Stimulated activated CD4-positive, alpha-beta T cell treated with anti-CD3 and anti-CD28 coated beads, TNF-alpha, amount 100 ng/mL, for 1 hour (primary cell): ENCODE results near the gene WDR5B.
"Not testable (repeated sequence)": the region's sequence is repeated elsewhere in the genome, so short reads cannot be mapped to it uniquely, and the experiment has no call there.

Source experiments
- DNase-seq, 3 donors: peaks; one replicate each; pipeline ENCODE4 v3.0.0-alpha.2; 2020; ENCODE audit warnings: low read depth in 3 of 3, low spot score in 1 of 3

The WDR5B gene

DNA sequence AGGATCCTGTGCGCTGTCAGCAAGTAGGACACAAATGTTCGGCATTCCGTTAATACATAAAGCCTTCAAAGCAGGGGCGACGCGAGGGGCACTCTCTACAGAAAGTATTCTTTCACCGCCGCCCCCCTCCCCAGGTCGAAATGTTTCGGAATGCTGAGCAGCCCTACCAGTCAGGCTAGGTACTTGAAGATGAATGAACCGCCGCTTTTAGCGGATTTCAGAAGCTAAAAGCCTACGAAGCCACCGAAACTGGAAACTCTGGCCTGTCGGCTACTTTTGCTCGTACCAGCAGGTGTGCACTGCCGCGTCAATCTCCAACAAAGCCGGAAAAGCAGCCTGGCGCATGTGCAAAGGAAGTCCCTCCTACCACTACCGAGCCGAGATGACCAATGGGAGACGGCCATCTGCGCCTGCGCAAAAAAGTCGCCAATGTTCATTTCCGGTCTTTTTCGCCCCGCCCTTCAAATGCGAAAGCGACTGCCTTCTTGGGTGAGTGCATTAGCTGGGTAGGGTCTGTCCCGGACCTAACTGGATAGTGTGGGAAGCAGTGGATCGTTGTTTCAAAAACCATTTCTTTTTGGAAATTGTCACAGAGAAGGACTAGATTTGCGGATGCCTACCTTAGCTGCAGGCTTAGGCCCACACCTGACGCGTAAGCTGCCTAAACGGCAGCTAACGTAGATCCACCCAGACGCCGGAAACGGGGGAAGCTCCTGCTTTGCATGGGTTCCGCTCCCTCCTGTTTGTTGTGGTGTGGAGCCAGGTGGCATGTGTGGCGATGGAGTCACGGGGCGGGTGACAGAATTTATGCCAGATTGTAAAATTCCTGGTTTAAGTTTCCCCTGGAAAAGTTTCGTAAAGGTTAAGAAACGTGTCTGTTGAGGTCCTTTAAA, at the start of gene WDR5B:
WDR5B (minus strand) TSS at position 301 of the 893 bp plus-strand sequence. CDS start 534 bp downstream, outside the sequence.
- DNase-seq = peak; percentile 96 to 98 (median 97)

DNA sequence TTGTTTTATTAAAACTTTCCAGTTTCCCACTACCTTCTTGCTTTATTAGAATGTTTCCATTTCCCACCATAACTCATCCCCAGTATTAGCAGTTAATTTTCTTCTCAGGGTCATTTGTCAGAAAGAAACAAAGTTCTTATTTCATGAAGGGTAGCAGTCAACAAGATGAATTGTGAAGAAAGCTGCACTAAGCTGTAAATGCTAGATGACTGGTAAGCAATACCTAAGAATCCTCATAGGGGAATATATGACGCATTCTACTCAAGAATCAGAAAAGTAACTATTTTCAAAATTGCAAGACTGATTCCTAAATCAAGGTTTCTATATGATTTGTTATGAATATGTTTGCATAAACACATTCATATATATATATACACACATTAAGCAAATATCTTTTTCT, 48.8 kb upstream of the WDR5B start:
- no peak for DNase-seq

- no peak for DNase-seq
Measured at GRCh38 chr3:122462406-122462805, 46.5 kb upstream of the WDR5B start.

- no peak for DNase-seq
Measured at GRCh38 chr3:122461806-122462205, 45.9 kb upstream of the WDR5B start.

- DNase-seq = no peak
Measured at GRCh38 chr3:122458992-122459391, 43.1 kb upstream of the WDR5B start.

DNA sequence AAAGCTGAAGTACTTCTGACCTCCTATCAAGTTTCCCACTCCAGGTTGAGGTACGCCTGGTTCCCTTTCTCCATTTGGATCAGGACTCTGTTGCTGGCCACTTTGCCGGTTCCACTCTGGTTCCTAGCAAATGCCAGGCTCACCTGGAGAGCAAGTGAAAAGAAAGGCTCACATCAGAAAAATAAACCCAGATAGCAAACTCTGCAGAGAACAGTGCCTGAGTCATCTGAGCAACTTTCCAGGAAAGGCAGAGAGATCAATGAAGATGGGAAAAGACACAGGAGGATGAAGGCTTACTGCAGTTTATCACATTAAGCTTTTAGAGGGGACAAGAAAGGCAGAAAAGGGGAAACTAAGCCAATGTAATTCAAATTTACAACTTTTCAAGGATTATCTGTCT, 41.8 kb upstream of the WDR5B start:
- no peak for DNase-seq

- no peak for DNase-seq
Measured at GRCh38 chr3:122456074-122456473, 40.2 kb upstream of the WDR5B start.

- DNase-seq = no peak
Measured at GRCh38 chr3:122451371-122451770, 35.5 kb upstream of the WDR5B start.

DNA sequence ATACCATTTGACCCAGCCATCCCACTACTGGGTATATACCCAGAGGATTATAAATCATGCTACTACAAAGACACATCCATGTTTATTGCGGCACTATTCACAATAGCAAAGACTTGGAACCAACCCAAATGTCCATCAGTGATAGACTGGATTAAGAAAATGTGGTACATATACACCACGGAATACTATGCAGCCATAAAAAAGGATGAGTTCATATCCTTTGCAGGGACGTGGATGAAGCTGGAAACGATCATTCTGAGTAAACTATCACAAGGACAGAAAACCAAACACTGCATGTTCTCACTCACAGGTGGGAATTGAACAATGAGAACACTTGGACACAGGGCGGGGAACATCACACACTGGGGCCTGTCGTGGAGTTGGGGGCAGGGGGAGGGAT, 32.4 kb upstream of the WDR5B start:
- not testable (repeated sequence) for DNase-seq

DNA sequence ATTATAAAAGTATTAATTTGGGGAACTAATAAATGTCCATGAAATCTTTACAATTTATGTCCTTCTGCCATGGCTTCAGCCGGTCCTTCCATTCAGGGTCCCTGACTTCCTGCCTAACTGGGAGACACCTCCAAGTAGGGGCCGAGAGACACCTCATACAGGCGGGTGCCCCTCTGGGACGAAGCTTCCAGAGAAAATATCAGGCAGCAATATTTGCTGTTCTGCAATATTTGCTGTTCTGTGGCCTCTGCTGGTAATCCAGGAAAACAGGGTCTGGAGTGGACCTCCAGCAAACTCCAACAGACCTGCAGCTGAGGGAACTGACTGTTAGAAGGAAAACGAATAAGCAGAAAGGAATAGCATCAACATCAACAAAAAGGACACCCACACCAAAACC, 28.6 kb upstream of the WDR5B start:
- not testable (repeated sequence) for DNase-seq

- DNase-seq = not testable (repeated sequence)
Measured at GRCh38 chr3:122443762-122444490, 28.1 kb upstream of the WDR5B start.

DNA sequence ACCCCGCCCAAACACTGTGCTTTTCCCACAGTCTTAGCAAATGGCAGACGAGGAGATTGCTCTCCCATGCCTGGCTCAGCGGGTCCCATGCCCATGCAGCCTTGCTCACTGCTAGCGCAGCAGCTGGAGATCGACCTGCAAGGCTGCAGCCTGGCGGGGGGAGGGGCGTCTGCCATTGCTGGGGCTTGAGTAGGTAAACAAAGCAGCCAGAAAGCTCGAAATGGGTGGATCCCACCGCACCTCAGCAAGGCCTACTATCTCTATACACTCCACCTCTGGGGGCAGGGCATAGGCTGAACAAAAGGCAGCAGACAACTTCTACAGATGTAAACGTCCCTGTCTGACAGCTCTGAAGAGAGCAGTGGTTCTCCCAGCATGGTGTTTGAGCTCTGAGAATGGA, 27.2 kb upstream of the WDR5B start:
- DNase-seq = no peak

DNA sequence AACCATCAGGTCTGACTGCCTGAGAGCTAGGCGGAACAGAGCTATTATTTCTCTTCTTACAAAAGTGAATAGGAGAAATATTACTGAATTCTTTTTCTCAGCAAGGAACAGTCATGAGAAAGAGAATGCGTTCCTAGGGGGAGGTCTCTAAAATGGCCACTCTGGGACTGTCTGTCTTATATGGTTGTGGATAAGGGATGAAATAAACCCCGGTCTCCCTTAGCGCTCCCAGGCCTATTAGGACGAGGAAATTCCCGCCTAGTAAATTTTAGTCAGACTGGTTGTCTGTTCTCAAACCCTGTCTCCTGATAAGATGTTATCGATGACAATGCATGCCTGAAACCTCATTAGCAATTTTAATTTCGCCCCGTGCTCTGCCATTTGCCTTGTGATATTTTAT, 20.1 kb upstream of the WDR5B start:
- no peak for DNase-seq

DNA sequence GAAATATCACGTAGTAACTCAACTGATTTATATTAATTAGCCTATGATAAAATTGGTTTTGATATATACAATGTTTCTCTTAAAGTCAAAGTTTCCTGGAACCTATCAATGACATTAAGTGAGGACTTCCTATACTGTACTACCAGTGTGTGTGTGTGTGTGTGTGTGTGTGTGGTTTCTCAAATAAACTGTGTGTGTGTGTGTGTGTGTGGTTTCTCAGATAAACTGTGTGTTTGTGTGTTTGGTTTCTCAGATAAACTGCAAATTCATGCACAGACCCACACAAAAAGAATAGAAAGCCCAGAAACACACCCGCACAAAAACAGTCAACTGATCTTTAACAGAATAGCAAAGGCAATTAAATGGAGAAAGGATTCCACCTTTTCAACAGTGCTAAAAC, 14.5 kb upstream of the WDR5B start:
- no peak for DNase-seq

DNA sequence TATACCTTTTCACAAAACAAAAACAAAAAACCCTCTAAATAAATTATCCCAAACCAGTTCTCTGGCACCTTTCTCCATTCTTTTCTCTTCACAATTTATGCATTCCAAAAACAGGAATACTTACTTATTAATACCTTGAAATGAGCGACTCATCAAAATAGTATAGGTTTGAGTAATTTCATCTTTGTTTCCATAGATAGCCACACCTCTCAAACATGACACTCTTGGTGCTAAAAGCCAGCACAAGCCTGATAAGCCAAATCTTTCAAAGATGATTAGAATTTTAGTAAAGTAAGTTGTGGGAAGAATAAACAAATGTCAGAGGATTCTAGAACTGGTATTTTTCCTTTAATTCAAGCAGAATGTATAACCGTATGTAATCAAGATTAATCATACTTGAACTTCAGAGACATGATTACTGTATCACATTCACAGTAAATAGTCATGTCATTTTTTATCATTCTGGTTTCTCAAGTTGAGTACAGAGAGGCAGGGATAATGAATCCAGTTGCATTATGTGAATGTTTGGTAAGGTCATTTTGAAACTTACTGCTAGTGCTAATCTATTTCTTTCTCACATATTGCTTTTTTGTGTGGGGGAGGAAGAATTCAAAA, 12.1 kb upstream of the WDR5B start:
- DNase-seq = no peak

GRCh38 chr3:122421836-122422235, 6.0 kb upstream of the WDR5B start:
- DNase-seq = no peak

- DNase-seq = no peak
Measured at GRCh38 chr3:122421101-122421500, 5.2 kb upstream of the WDR5B start.

GRCh38 chr3:122416966-122417365, 1.1 kb upstream of the WDR5B start:
- DNase-seq = no peak

GRCh38 chr3:122415104-122415744, 638 bp downstream of the WDR5B start:
- peak in 1 of 3 donors; percentile 19 for DNase-seq

DNA sequence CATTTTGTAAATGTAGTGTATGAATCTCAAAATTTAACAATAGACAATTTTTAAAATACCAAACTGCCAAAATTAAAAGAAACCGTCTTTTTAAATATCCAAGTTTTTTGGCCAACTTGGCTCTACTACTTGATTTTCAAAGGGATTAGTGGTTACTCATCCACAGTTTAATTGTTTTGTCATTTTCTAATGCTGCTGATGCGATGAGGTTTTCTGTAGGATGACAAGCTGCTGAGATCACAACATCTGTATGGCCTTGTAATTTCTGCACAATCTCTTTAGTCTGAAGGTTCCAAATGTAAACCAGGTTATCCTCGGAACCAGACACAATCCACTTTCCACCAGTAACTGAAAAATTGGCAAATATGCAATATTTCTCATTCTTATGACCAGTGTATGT, 1.5 kb downstream of the WDR5B start:
- no peak for DNase-seq

DNA sequence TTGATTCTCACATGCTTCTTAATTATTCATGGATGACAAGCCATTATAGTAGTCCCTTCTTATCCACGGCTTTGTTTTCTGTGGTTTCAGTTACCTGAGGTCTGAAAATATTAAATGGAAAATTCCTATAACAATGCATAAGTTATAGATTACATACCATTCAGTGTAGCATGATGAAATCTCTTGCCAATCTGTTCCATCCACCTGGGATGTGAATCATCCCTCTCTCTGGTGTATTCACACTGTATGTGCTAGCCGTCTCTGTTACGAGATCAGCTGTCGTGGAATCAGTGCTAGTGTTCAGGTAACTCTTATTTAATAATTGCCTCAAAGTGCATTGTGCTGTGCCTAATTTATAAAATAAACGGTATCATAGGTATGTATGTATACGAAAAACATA, 5.2 kb downstream of the WDR5B start:
- DNase-seq = no peak
